HEK293T (cell line): ENCODE measurements around the gene HNRNPAB.
"Not testable (repeated sequence)": the region's sequence is repeated elsewhere in the genome, so short reads cannot be mapped to it uniquely, and the experiment has no call there.

ENCODE experiments used
- ARNT ChIP-seq: fragments of 450-650 bp; IDR thresholded peaks from 2 replicates; pipeline ENCODE4 v1.6.1; 2017; ENCODE audit warnings: mild to moderate bottlenecking
- BHLHE40 ChIP-seq: fragments of 450-650 bp; IDR thresholded peaks from 2 replicates; pipeline ENCODE4 v1.6.1; 2016; ENCODE audit warnings: mild to moderate bottlenecking, moderate library complexity, borderline replicate concordance
- ELF4 ChIP-seq: fragments of 450-650 bp; IDR thresholded peaks from 2 replicates; pipeline ENCODE4 v1.6.1; 2017; ENCODE audit warnings: antibody characterized with exemption
- FOXA1 ChIP-seq: fragments of 450-650 bp; IDR thresholded peaks from 2 replicates; pipeline ENCODE4 v1.6.1; 2016; ENCODE audit warnings: mild to moderate bottlenecking
- FOXK2 ChIP-seq: fragments of 450-650 bp; IDR thresholded peaks from 2 replicates; pipeline ENCODE4 v1.6.1; 2016; ENCODE audit warnings: mild to moderate bottlenecking
- FOXM1 ChIP-seq: fragments of 450-650 bp; IDR thresholded peaks from 2 replicates; pipeline ENCODE4 v1.6.1; 2017; ENCODE audit warnings: mild to moderate bottlenecking, borderline replicate concordance
- HDGF ChIP-seq: fragments of 450-650 bp; IDR thresholded peaks from 2 replicates; pipeline ENCODE4 v1.6.1; 2017; ENCODE audit warnings: antibody characterized with exemption, borderline replicate concordance
- LEF1 ChIP-seq: fragments of 450-650 bp; IDR thresholded peaks from 2 replicates; pipeline ENCODE4 v1.6.1; 2017; ENCODE audit warnings: mild to moderate bottlenecking, borderline replicate concordance
- SP1 ChIP-seq: fragments of 450-650 bp; IDR thresholded peaks from 2 replicates; pipeline ENCODE4 v1.6.1; 2017
- SUZ12 ChIP-seq: fragments of 450-650 bp; IDR thresholded peaks from 2 replicates; pipeline ENCODE4 v1.6.1; 2016; ENCODE audit warnings: mild to moderate bottlenecking
- TARDBP ChIP-seq: fragments of 450-650 bp; IDR thresholded peaks from 2 replicates; pipeline ENCODE4 v1.6.1; 2016
- ZNF384 ChIP-seq: fragments of 450-650 bp; IDR thresholded peaks from 2 replicates; pipeline ENCODE4 v1.6.1; 2016

GRCh38 chr5:178198151-178198550 lies 6.2 kb upstream of the HNRNPAB start:
- TF ChIP-seq LEF1, ARNT, FOXM1, ZNF384, BHLHE40, SP1, HDGF, SUZ12, ELF4, TARDBP, FOXA1, FOXK2: not testable (repeated sequence)
